Measurements from ENCODE around the gene CLEC4G. TPM values are rescaled to one million over a fixed set of nuclear protein-coding genes. Genes with fewer than 3 reads are reported as not detected.

The CLEC4G gene
- total and polyA plus RNA-seq, 9 donors = 0.27 to 1.4 (median 0.46) TPM; not detected in 1

GRCh38 chr19:7689165-7689564 lies 42.7 kb downstream of the CLEC4G start:
- TF ChIP-seq POLR2A (IDR thresholded peaks at IDR 0.05) = no peak
- no peak for TF ChIP-seq EP300 (IDR thresholded peaks at IDR 0.05)
- TF ChIP-seq, protein P1, sequence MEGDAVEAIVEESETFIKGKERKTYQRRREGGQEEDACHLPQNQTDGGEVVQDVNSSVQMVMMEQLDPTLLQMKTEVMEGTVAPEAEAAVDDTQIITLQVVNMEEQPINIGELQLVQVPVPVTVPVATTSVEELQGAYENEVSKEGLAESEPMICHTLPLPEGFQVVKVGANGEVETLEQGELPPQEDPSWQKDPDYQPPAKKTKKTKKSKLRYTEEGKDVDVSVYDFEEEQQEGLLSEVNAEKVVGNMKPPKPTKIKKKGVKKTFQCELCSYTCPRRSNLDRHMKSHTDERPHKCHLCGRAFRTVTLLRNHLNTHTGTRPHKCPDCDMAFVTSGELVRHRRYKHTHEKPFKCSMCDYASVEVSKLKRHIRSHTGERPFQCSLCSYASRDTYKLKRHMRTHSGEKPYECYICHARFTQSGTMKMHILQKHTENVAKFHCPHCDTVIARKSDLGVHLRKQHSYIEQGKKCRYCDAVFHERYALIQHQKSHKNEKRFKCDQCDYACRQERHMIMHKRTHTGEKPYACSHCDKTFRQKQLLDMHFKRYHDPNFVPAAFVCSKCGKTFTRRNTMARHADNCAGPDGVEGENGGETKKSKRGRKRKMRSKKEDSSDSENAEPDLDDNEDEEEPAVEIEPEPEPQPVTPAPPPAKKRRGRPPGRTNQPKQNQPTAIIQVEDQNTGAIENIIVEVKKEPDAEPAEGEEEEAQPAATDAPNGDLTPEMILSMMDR (IDR thresholded peaks at IDR 0.05) = no peak
- no peaks in the 10 kb centered on the region for H3K4me1 ChIP-seq (ENCODE audit: insufficient read depth)
- DNase-seq = no peak
- intact Hi-C loops (cut with DNase I) = no loop called here
- no peak overlapping the region for H3K27ac ChIP-seq
- 17 to 39% (median 22%) methylated on average over 23 of the region's 23 CpGs for WGBS, 3 donors
- no peaks in the 10 kb centered on the region for H3K27me3 ChIP-seq
- no peaks in the 10 kb centered on the region for H3K36me3 ChIP-seq
- H3K4me3 ChIP-seq = no peak overlapping the region
- H3K9me3 ChIP-seq = no peaks in the 10 kb centered on the region

DNA sequence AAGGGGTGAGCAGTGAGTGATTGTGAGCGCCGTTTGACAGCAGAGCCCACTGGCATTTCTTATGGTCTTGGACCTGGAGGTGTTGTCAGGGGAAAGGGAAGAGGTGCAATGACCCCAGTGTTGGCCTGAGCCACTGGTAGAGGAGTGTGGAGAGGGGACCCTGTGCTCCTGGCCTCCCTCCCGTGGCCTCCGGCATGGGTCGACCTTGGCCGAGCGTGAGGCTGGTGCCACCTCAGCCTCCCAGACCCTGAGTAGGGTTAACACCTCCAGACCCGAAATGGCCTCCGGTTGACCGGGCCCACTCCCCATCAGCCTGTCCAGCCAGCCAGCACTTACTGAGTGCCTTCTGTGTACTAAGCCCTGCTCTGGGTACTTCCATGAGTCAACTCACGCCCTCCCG lies 44.7 kb downstream of the CLEC4G start:
- intact Hi-C loops (cut with DNase I) = no loop called here
- Histone ChIP-seq H3K9me3 (no peaks in the 10 kb centered on the region), H3K4me1 (ENCODE audit: insufficient read depth) (peaks cover 1% of the 10 kb centered on the region), H3K36me3 (no peaks in the 10 kb centered on the region), H3K4me3 (no peak overlapping the region), H3K27ac (no peak overlapping the region), H3K27me3 (no peaks in the 10 kb centered on the region)
- no peak for DNase-seq
- no peak for TF ChIP-seq EP300 (IDR thresholded peaks at IDR 0.05)
- TF ChIP-seq POLR2A (IDR thresholded peaks at IDR 0.05) = no peak
- TF ChIP-seq, protein P1 (IDR thresholded peaks at IDR 0.05) = no peak
- WGBS, 3 donors = 67 to 77% (median 73%) methylated on average over 12 of the region's 12 CpGs

GRCh38 chr19:7685546-7686445 lies 46.1 kb downstream of the CLEC4G start:
- TF ChIP-seq POLR2A (IDR thresholded peaks at IDR 0.05) (no peak), EP300 (IDR thresholded peaks at IDR 0.05) (no peak)
- TF ChIP-seq, protein P1 (IDR thresholded peaks at IDR 0.05) = no peak
- H3K4me3 ChIP-seq = no peak overlapping the region
- no peak for DNase-seq
- no peak overlapping the region for H3K27ac ChIP-seq
- WGBS, 3 donors = 16 to 29% (median 20%) methylated on average over 19 of the region's 19 CpGs
- intact Hi-C loops (cut with DNase I) = no loop called here
- H3K9me3 ChIP-seq = no peaks in the 10 kb centered on the region
- H3K4me1 ChIP-seq (ENCODE audit: insufficient read depth) = peaks cover 10% of the 10 kb centered on the region
- H3K27me3 ChIP-seq = no peaks in the 10 kb centered on the region
- H3K36me3 ChIP-seq = no peaks in the 10 kb centered on the region

GRCh38 chr19:7682175-7682855 lies 49.6 kb downstream of the CLEC4G start:
- no peaks in the 10 kb centered on the region for H3K9me3 ChIP-seq
- H3K4me3 ChIP-seq = peak overlapping the region; percentile 100
- intact Hi-C loops (cut with DNase I) = no loop called here
- no peak overlapping the region for H3K27ac ChIP-seq
- TF ChIP-seq POLR2A (IDR thresholded peaks at IDR 0.05) = no peak
- TF ChIP-seq, protein P1 (IDR thresholded peaks at IDR 0.05) = no peak
- TF ChIP-seq EP300 (IDR thresholded peaks at IDR 0.05) = no peak
- 66 to 75% (median 70%) methylated on average over 73 to 74 of the region's 74 CpGs for WGBS, 3 donors
- no peaks in the 10 kb centered on the region for H3K27me3 ChIP-seq
- H3K36me3 ChIP-seq = no peaks in the 10 kb centered on the region
- DNase-seq = peak in 3 of 5 donors; percentile 25 to 46 (median 38)
- H3K4me1 ChIP-seq (ENCODE audit: insufficient read depth) = peaks cover 10% of the 10 kb centered on the region
